B cell (primary cell): Measurements from ENCODE around the gene CDH13. TPM values are rescaled to one million over a fixed set of nuclear protein-coding genes. Genes with fewer than 3 reads are reported as not detected.

Experiments used
- ATAC-seq: fragments of 200-7000 bp; cut with Tn5 transposase; one replicate; pipeline ENCODE4 v1.10.0; 2021; ENCODE audit warnings: low read depth, mild to moderate bottlenecking, moderate number of reproducible peaks, moderate library complexity
- CTCF ChIA-PET: fragments of 350-600 bp; sonication (Branson Sonifier 250); formaldehyde crosslinking; loops from one replicate; lab custom pipeline; 2021; ENCODE audit warnings: antibody characterized with exemption, inconsistent platforms; lab: Charles Lee
- POLR2A ChIA-PET: fragments of 350-600 bp; sonication (Branson Sonifier 250); formaldehyde crosslinking; loops from one replicate; lab custom pipeline; 2021; ENCODE audit warnings: antibody characterized with exemption; lab: Charles Lee
- DNase-seq: peaks from one replicate; pipeline ENCODE4 v3.0.0; 2013
- H2AFZ ChIP-seq: 2 replicates; pipeline ENCODE4 v1.6.1; 2012; ENCODE audit warnings: mild to moderate bottlenecking, low read depth, low read length; ENCODE audit not compliant: insufficient read depth, poor library complexity, severe bottlenecking
- H3K27ac ChIP-seq, 2 donors: 1 replicate in 1 of 2; 2 replicates in 1 of 2; pipeline ENCODE4 v1.5.1; 2012 to 2013; ENCODE audit warnings: low read length in 2 of 2, mild to moderate bottlenecking in 2 of 2, moderate library complexity in 1 of 2
- H3K27me3 ChIP-seq, 4 experiments: fragments of 200-600 bp in 1 of 4; sonication (generic) in 1 of 4; replicated peaks in 1 of 4; 1 replicate in 2 of 4; 2 replicates in 2 of 4; pipeline versions ENCODE4 v1.6.1 to v1.7.0; 2013 to 2016; ENCODE audit warnings: low read length in 3 of 4, mild to moderate bottlenecking in 2 of 4, mixed read lengths in 1 of 4, moderate library complexity in 1 of 4; ENCODE audit not compliant: insufficient read depth in 4 of 4, control insufficient read depth in 3 of 4; ENCODE audit errors: control extremely low read depth in 1 of 4
- H3K36me3 ChIP-seq, 2 experiments: replicated peaks in 1 of 2; 1 replicate in 1 of 2; 2 replicates in 1 of 2; pipeline versions ENCODE4 v1.6.1 to v1.7.1; 2013; ENCODE audit warnings: low read length in 1 of 2; ENCODE audit not compliant: insufficient read depth in 2 of 2, control insufficient read depth in 1 of 2; ENCODE audit errors: control extremely low read depth in 1 of 2, extremely low read depth in 1 of 2
- H3K4me1 ChIP-seq, 2 donors: fragments of 200-600 bp in 1 of 2; sonication (generic) in 1 of 2; 1 replicate in 1 of 2; 2 replicates in 1 of 2; pipeline versions ENCODE4 v1.5.1 to v1.6.1; 2013 to 2017; ENCODE audit warnings: low read length in 2 of 2; ENCODE audit not compliant: control insufficient read depth in 2 of 2, insufficient read depth in 2 of 2
- H3K4me2 ChIP-seq: replicated peaks from 2 replicates; pipeline ENCODE3; 2012; ENCODE audit warnings: mild to moderate bottlenecking, low read depth, low read length; ENCODE audit not compliant: poor library complexity, severe bottlenecking
- H3K4me3 ChIP-seq, 5 experiments: fragments of 200-600 bp in 1 of 5; sonication (generic) in 1 of 5; 1 replicate in 3 of 5; 2 replicates in 2 of 5; pipeline versions ENCODE4 v1.5.1 to v1.7.0; 2011 to 2016; ENCODE audit warnings: low read length in 4 of 5, mild to moderate bottlenecking in 4 of 5, low read depth in 2 of 5, control low read depth in 1 of 5, moderate library complexity in 1 of 5; ENCODE audit not compliant: insufficient read depth in 1 of 5; ENCODE audit errors: control extremely low read depth in 1 of 5, extremely low read depth in 1 of 5
- H3K79me2 ChIP-seq: fragments of 200-600 bp; sonication (generic); one replicate; pipeline ENCODE4 v1.6.0; 2016; ENCODE audit warnings: low read length; ENCODE audit not compliant: control insufficient read depth, insufficient read depth
- H3K9ac ChIP-seq: fragments of 200-600 bp; sonication (generic); 2 replicates; pipeline ENCODE4 v1.6.1; 2017; ENCODE audit warnings: mild to moderate bottlenecking, low read length, moderate library complexity
- H3K9me3 ChIP-seq, 3 donors: one replicate each; pipeline versions ENCODE4 v1.6.1 to v1.7.1; 2013; ENCODE audit warnings: low read length in 2 of 3; ENCODE audit not compliant: control insufficient read depth in 2 of 3, insufficient read depth in 1 of 3; ENCODE audit errors: control extremely low read depth in 1 of 3
- H4K20me1 ChIP-seq: 2 replicates; pipeline ENCODE4 v1.6.0; 2012; ENCODE audit warnings: mild to moderate bottlenecking, low read length; ENCODE audit not compliant: insufficient read depth, control insufficient read depth, poor library complexity, severe bottlenecking
- H3K27ac Mint-ChIP-seq: one replicate; pipeline ENCODE4 v1.8.0; 2021; ENCODE audit warnings: mixed read lengths
- H3K27me3 Mint-ChIP-seq: one replicate; pipeline ENCODE4 v1.8.0; 2021; ENCODE audit warnings: mixed read lengths
- H3K4me1 Mint-ChIP-seq: one replicate; pipeline ENCODE4 v1.8.0; 2021; ENCODE audit warnings: mixed read lengths
- H3K4me3 Mint-ChIP-seq: one replicate; pipeline ENCODE4 v1.8.0; 2021; ENCODE audit warnings: mixed read lengths
- H3K9me3 Mint-ChIP-seq: one replicate; pipeline ENCODE4 v1.8.0; 2022; ENCODE audit warnings: mixed read lengths; ENCODE audit not compliant: insufficient read depth
- CTCF ChIP-seq: fragments of 200-600 bp; IDR thresholded peaks from one replicate; pipeline ENCODE4 v1.8.0; 2022; ENCODE audit warnings: antibody characterized with exemption, mild to moderate bottlenecking
- EZH2 ChIP-seq: IDR thresholded peaks from 2 replicates; pipeline ENCODE4 v1.6.1; 2012; ENCODE audit warnings: borderline replicate concordance, low read depth, mild to moderate bottlenecking, moderate library complexity, low read length; ENCODE audit not compliant: insufficient read depth, poor library complexity, severe bottlenecking
- WGBS: methylation state at CpG from one replicate; pipeline ENCODE4 v1.1.5; 2013; ENCODE audit warnings: missing lambda C conversion rate; ENCODE audit not compliant: insufficient coverage; 5-methylcytosine and 5-hydroxymethylcytosine counted together
- intact Hi-C: fragments of 100-400 bp; cut with micrococcal nuclease; formaldehyde crosslinking; loops from one replicate; pipeline ENCODE4 v1.10.0; 2022
- polyA plus RNA-seq: library from polyadenylated mRNA; depleted of rRNA; stranded (reverse); fragments of >200 nt; gene quantifications from 2 replicates; pipeline ENCODE4 v1.2.3, GENCODE V29; 2012
- total RNA-seq, 2 donors: library from RNA; stranded (reverse); fragments of 120-200 nt in 1 of 2; gene quantifications; 1 replicate in 1 of 2; 2 replicates in 1 of 2; pipeline versions ENCODE4 v1.2.3 to v1.2.4, GENCODE V29; 2013 to 2022

Gene CDH13
- total and polyA plus RNA-seq, 2 donors (not counting 1 experiment from before 2014, with no cell fraction given), result not detected

DNA sequence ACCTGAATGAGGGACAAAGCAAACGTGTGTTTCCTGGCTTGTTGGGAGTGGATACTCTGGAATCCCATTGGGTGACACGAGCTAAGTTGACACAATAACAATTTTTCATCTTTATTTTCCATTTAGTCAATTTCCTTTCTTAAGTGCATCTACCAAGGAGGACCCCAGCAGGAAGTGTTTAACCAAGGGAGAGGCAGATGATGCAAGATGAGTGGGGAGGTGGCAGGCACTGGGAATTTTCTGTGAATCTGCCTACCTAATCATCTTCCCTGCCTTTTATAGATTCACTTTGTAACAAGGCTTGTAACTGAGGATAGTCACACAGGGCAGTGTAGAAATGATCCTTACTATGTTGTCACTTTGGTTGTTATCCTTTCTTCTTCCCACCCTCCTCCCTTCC is 863.3 kb downstream of the CDH13 start:
- H3K79me2 ChIP-seq, result no peaks in the 10 kb centered on the region
- Mint-ChIP-seq H3K27ac (no peak overlapping the region), H3K27me3 (peaks cover 14% of the 10 kb centered on the region), H3K9me3 (no peaks in the 10 kb centered on the region), H3K4me1 (no peaks in the 10 kb centered on the region), H3K4me3 (no peak overlapping the region)
- H2AFZ ChIP-seq, result no peak overlapping the region
- H3K36me3 ChIP-seq, result no peaks in the 10 kb centered on the region
- peaks cover 0 to 2% (median 0%) of the 10 kb centered on the region in 4 experiments for H3K27me3 ChIP-seq
- H3K9ac ChIP-seq, result no peak overlapping the region
- intact Hi-C loops, result no loop called here
- H3K4me3 ChIP-seq, result no peak overlapping the region
- ChIA-PET POLR2A (no interaction called here), CTCF (no interaction called here)
- no peak for TF ChIP-seq EZH2
- DNase-seq (no peak), ATAC-seq (no peak)
- no peaks in the 10 kb centered on the region for H3K9me3 ChIP-seq
- no peaks in the 10 kb centered on the region for H3K4me1 ChIP-seq
- no peak overlapping the region for H3K4me2 ChIP-seq
- no CpG with 5 or more reads among the region's 2 CpGs for WGBS
- no peaks in the 10 kb centered on the region for H4K20me1 ChIP-seq
- no peak overlapping the region for H3K27ac ChIP-seq

DNA sequence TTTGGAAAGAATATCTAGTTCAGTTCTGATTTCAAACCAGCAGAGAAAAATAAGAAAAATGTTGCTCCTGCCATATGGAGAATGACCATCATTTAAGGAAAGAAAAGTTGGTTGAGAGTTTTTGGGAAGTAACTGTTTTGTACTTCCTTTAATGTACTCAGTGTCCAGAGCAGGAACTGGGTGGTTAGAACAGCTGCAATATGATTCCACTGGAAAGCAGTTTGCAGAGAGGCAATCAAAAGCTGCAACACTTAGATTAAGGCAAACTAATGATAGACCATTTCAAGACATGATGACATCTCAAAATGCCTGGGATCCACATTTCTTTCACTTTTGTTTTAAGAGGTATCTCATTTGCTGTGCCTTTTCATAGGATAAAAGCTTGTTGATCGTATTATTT is 867.7 kb downstream of the CDH13 start:
- H3K27ac ChIP-seq, result no peak overlapping the region
- H3K4me3 Mint-ChIP-seq, result no peak overlapping the region
- ATAC-seq (no peak), DNase-seq (no peak)
- POLR2A ChIA-PET, result no interaction called here
- WGBS, result no CpG with 5 or more reads among the region's 1 CpG
- no peaks in the 10 kb centered on the region for H3K4me1 ChIP-seq
- no peaks in the 10 kb centered on the region for H4K20me1 ChIP-seq
- H3K4me2 ChIP-seq, result no peak overlapping the region
- H3K79me2 ChIP-seq, result no peaks in the 10 kb centered on the region
- H2AFZ ChIP-seq, result no peak overlapping the region
- no peaks in the 10 kb centered on the region for H3K27me3 ChIP-seq
- H3K9me3 Mint-ChIP-seq, result no peaks in the 10 kb centered on the region
- peaks cover 14% of the 10 kb centered on the region for H3K27me3 Mint-ChIP-seq
- CTCF ChIA-PET, result no interaction called here
- intact Hi-C loops, result no loop called here
- H3K36me3 ChIP-seq, result no peaks in the 10 kb centered on the region
- H3K27ac Mint-ChIP-seq, result no peak overlapping the region
- no peaks in the 10 kb centered on the region for H3K9me3 ChIP-seq
- H3K4me3 ChIP-seq, result no peak overlapping the region
- no peaks in the 10 kb centered on the region for H3K4me1 Mint-ChIP-seq
- TF ChIP-seq EZH2 (no peak), CTCF (no peak)
- H3K9ac ChIP-seq, result no peak overlapping the region
